Hippocampal formation (tissue), 2 donors: ENCODE measurements around the gene MBP.
A peak's percentile ranks its signal among the peaks of the same experiment; 100 is the strongest.

Experiments used
- DNase-seq, 2 donors: peaks; one replicate each; lab custom pipeline; 2025; lab: John Stamatoyannopoulos, UW

MBP gene

DNA sequence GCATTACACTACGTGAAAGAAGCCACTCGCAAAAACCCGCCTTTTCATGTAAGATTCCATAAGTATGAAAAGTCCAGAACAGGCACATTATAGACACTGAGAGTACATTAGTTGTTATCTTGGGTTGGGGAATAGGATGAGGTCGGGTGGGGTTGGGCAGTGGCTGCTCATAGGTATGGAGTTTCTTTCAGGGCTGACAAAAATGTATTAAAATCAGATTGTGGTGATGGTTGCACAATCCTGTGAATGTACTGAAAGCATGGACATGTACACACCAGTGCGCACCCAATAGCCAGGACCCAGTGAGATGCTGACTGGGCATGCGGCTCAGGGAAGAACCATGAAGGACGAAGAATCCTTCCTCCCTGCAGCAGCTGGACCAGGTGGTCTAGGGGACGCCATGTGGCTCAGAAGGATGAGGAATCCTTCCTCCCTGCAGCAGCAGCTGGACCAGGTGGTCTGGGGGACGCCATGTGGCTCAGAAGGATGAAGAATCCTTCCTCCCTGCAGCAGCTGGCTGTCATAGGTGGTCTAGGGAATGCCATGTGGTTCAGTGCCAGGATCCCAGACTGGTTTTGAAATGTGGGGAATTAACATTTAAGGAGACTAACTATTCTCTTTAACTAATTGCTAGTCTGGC lies 50.1 kb downstream of the MBP start:
- no peak for DNase-seq

DNA sequence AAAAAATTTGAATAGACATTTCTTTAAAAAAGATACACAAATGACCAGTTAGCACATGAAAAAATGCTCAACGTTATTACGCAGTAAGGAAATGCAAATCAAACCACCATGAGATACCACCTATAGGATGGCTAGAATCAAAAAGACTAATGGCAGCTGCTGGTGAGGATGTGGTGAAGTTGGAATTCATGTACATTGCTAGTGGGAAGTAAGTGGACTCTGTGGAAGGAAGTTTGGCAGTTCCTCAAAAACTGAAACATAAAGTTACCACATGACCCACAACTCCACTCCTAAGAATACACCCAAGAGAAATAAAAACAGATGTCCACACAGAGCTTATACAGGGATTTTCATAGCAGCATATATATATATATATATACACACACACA lies 51.2 kb downstream of the MBP start:
- no peak for DNase-seq

DNA sequence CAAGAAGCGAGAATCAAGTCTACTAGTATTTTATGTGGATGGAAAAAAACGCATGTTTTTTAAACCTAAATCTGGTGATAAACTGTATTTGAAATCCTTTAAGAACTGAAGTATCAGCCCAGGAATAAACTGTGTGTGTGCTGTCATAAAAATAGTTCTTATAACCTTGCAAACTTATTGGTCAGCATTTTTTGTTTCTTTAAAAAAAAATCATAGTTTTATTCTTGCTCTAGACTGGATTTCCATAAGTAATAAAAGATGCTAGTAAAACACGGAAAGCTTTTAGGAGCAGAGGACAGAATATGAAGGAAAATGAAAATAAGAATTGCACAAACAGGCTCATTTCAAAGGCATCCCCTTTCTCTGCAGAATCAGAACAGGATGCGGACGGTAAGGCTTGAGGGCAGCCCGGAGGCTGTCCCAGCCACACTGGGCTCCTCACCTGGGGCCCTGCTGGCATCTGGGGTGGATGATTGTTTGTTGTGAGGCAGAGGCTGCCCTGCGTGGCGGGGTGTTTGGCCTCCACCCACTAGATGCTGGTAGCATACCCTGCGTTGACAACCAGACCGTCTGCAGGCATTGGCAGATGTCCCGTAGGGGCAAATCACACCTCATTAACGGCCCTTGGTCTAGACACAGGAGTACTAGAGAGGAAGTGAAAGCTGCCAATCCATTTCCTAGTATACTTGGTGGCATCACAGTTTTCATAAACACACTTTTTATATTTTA lies 52.5 kb downstream of the MBP start:
- no peak for DNase-seq

GRCh38 chr18:77079088-77079487 lies 53.5 kb downstream of the MBP start:
- DNase-seq = no peak

GRCh38 chr18:77078690-77079070 lies 53.9 kb downstream of the MBP start:
- DNase-seq = no peak

- no peak for DNase-seq
Observed at GRCh38 chr18:77077941-77078689, 54.5 kb downstream of the MBP start.

GRCh38 chr18:77077401-77077800 lies 55.2 kb downstream of the MBP start:
- DNase-seq = no peak

GRCh38 chr18:77076111-77076510 lies 56.5 kb downstream of the MBP start:
- no peak for DNase-seq

DNA sequence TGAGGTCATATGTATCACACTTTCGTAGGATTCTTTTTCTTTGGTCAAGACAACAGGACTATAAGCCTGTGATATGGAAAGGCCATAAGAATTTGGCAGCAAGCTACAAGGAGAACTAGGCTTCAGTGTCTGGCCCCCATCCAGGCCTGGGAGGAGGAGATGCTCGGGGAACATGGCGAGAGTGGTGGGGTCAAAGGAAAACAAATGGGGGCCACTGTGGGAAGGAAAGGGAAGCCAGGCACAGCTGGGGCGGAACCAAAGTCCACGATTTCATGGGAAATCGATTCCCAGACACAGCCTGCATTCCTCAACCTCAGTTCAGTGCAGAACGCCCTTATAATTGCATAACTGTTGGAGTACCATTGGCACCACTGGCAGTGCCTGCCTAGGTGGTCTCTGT lies 58.2 kb downstream of the MBP start:
- DNase-seq = no peak

DNA sequence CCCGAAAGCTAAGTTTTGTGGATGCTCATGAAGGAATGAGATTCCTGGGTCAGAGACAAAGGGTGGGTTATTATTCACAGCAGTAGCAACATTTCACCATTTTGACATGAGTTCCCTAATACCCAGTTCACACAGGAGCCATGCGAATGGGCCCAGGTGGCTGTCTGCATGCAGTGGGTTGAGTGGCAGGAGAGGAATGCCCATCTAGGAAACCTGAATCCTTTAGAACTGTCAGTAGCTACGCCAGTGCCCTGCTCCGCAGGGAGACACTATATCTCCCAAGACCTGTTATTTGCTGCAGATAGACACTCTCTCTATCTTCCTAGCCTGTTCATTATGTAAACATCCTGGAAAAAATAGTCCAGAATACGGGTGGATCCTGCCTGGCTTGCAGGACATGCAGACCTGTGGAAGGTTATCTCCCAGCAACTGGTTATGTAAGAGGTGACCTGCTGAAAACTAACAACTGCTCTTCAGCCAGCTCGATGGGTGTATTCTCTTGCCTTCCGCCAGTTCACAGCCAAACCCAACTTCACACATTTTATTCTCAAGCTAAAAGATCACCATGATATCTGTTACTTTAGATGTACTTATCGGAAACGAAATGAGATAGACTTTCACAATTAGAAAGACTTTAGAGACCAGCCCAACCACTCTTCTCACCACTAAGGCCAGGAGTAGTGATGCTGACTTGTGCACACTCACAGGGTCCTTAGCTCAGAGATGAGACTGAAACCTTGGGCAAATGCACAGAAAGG lies 59.1 kb downstream of the MBP start:
- no peak for DNase-seq

GRCh38 chr18:77072566-77072965 lies 60.0 kb downstream of the MBP start:
- DNase-seq = no peak

DNA sequence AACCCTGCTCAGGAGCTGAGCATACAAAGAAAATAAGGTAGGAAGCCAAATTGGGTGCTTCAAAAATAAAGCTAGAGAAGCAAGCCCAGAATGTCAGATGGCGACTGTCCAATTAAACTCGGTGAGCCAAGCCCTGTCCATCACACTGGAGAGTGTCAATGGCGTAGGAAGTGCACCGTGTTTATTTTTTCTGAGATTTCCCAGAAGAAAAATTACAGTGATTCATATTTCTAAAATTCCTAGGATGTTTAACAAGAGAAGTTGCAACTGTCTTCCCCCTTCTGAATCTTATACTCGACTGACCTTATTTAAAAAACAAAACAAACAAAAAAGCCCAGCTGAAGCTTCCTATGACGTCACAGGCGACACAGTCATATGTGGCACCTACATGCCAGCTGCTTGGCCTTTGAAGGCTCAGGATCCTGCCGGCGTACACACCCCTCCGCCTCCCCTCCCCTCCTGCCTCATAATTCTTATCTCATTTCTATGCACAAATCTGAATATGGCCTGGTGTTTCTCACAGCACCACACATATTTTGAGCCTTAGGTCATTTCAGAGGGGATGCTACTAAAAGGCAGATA lies 60.8 kb downstream of the MBP start:
- no peak for DNase-seq

GRCh38 chr18:77071061-77071460 lies 61.5 kb downstream of the MBP start:
- DNase-seq = no peak

DNA sequence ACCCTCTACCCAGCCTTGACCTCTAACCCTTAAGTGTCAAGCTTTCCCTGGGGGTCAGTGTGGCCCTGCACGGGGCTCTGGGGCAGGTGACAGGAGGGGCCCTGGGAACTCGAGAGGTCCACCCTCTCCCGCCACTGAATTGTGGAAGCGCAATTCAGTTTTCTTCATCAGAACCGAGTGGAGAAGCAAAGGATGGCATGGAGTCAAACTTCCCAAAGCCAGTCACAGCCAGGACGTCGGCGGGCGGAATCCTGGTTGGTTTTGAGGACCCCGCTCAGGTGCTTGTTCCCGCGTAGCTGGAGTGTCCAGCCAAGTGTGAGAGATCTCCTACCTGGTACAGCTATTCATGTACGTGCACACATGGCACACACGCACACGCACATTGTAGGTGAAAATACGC lies 62.0 kb downstream of the MBP start:
- DNase-seq = no peak

DNA sequence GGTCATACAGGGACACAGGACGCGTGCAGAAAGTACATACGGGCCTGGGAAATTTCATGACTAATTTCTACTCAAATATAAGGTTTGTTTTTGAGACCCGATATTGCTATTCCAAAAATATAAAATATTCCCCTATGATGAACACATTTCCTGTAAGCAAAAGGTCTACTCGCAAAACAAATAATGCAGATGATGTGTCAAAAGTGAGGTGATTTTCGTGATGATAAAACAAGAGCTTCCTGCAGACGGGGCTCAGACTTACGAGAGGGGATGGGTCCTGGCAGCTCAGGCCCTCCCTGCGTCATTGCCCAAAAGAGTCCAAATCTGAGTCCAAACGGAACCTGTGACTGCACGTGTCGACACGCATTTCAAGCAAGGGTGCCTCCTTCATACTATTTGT lies 62.7 kb downstream of the MBP start:
- no peak for DNase-seq

DNA sequence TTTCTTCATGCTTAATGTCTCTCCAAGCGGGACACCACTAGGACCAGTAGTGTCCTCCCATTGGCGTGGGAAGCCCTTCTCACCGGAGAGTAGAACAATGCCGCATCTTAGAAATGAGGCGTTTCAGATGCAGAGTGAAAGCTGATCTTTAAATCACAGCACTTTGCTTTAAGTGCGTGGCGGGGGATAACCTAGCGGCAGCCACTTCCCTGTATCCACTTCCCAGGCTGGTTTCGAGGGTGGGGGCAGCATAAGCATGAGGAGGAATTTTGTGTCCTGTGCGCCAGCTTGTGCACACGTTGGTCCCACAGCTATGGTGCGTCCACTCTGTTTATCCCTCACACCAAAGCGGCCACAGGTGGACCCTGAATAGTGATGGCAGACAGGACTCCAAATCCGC lies 63.1 kb downstream of the MBP start:
- DNase-seq = no peak

GRCh38 chr18:77068321-77069312 lies 64.0 kb downstream of the MBP start:
- peak in 1 of 2 donors; percentile 40 for DNase-seq

GRCh38 chr18:77067291-77068061 lies 65.1 kb downstream of the MBP start:
- no peak for DNase-seq

- DNase-seq = no peak
Observed at GRCh38 chr18:77066689-77067088, 65.9 kb downstream of the MBP start.

- DNase-seq = no peak
Observed at GRCh38 chr18:77066101-77066500, 66.5 kb downstream of the MBP start.
